ENCODE results near the gene RASGRP3.

DNA sequence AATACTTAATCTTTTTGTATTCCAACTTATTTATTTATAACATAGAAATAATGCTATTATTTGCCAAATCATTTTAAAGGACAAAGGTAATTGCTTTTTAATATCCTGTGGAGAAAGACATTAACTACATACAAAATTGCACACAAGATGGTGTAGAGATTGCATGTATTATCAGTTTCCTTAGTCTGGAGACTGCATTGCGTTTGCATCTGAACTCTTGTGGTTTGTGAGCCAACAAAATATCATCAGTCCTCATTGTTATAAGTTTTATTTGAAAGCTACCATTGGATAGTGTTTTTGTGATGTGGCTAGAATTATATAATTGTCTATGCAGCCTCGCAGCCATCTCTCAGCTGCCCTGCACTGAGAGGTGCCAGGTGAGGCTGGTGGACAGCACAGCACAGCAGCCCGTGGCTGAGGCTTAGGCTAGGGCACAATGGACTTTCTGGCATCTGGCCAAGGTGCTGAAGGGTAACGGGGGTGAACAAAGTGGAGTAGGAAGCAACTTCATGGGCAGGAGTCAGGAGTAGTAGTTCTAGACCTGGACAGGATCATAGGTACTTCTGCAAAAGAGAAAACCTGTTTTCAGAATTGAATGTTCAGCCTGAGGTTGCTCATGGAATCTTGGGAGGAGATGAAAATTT lies 15.1 kb downstream of the RASGRP3 start:
- TF ChIP-seq, protein P1, sequence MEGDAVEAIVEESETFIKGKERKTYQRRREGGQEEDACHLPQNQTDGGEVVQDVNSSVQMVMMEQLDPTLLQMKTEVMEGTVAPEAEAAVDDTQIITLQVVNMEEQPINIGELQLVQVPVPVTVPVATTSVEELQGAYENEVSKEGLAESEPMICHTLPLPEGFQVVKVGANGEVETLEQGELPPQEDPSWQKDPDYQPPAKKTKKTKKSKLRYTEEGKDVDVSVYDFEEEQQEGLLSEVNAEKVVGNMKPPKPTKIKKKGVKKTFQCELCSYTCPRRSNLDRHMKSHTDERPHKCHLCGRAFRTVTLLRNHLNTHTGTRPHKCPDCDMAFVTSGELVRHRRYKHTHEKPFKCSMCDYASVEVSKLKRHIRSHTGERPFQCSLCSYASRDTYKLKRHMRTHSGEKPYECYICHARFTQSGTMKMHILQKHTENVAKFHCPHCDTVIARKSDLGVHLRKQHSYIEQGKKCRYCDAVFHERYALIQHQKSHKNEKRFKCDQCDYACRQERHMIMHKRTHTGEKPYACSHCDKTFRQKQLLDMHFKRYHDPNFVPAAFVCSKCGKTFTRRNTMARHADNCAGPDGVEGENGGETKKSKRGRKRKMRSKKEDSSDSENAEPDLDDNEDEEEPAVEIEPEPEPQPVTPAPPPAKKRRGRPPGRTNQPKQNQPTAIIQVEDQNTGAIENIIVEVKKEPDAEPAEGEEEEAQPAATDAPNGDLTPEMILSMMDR (IDR thresholded peaks at IDR 0.05 in 2 of 3, conservative IDR thresholded peaks at IDR 0.05 in 1 of 3; ENCODE audit: insufficient read depth in 2 of 3, low read depth in 1 of 3, low read length in 3 of 3): no peak
- TF ChIP-seq DNMT1 (IDR thresholded peaks at IDR 0.05): no peak
- TF ChIP-seq SNRNP70 (optimal IDR thresholded peaks at IDR 0.05; ENCODE audit: low read depth, low read length): no peak
- TF ChIP-seq CCAR2 (IDR thresholded peaks at IDR 0.05; ENCODE audit: low read depth, low read length): no peak
- no peak for TF ChIP-seq TRIM24 (IDR thresholded peaks at IDR 0.05)

Measured in K562 (cell line).